ENCODE results near the gene FBP1. TPM values are rescaled to one million over a fixed set of nuclear protein-coding genes. Genes with fewer than 3 reads are reported as not detected.
"Not testable (repeated sequence)": the region's sequence is repeated elsewhere in the genome, so short reads cannot be mapped to it uniquely, and the experiment has no call there.

Gene FBP1
- polyA plus RNA-seq, 5 donors, result 18.2 to 23.9 (median 20.5) TPM

DNA sequence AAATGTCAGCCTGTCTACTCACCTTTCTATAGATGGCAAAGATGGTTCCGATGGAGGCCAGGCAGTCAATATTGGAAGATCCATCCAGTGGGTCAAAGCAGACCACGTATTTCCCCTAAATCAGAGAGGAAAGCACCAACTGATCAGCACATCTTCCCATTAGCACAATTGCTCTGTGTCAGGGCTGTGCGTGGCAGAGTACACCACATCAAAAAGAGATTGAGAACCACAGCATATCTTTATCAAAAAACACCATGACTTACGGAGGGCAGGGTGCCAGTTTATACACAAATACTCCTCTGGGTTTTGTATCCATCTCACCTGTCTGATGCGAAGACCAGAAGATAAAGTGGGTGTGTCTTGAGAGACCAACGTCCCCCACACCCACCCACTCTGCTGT, 54.8 kb downstream of the FBP1 start:
- DNase-seq, result no peak

DNA sequence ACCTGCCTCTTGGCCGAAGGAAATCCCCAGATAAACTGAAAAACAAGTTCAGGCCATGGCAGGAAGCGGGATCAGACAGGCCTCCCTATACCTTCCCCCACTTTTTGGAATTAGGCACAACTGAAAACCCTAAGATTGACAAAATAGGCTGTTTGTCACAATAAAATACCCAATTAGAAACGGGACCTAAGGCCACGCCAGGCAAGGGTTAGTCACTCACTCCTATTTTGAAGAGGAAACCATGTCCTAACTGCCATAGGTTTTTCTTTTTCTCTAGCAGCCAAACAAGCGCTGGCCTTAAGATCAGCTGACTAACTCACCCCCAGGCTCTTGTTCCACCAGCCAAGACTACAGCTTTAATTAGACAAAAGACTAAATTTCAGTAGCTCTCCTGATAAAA, 57.6 kb downstream of the FBP1 start:
- DNase-seq, result no peak

DNA sequence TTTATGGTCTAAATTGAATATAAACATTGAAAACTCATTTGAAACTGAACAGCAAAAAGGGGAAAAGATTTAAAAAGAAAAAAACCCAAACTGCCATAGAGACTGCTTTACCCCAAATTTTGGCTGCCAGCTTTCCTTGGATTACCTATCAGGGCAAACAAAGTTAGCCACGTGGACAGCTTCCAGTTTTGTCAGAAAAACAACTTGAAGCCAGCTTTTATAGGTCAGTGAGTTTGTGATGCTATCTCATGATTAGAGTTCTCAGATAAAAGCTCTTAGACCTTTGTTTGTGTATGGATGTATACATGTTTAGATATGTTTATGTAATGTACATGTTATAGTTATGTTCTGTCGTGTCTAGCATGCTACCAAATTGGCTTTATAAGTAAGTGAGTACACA, 61.7 kb downstream of the FBP1 start:
- no peak for DNase-seq

DNA sequence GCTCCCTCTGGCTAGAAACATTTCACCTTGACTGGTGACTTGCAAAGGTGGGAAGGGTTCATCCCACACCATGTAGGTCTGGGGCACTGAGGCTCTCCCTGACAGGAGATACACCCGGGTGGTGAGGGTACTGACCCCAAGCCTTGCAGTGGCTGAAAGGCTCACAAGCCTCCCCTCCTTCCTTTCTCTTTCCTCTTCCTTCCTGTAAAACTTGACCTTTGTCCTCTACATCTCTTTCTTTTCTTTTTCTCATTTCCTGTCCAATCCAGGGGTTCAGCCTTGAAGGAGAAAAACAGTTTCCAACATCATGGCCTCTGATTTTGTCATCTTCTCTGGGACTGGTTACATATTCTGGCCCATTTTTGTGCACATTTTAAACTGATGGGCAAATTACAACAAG, 62.3 kb downstream of the FBP1 start:
- DNase-seq, result no peak

DNA sequence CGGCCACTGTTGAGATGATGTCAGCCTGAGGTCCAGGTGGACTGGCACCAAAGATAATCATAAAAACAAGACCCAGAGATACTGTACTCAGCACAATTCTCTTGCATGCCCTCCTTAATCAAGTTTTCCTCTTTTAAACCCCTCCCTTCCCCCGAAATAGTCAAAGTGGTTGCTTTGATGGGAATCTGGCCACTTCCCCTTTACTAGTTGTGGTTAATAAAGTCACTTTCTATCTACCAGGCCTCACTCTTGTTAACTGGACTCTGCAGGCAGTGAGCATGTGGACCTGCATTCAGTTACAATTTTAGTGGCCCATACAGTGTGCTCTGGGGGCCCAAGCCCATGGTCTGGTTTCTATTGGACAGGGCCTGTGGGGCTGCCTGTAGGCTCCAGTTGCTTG, 63.2 kb downstream of the FBP1 start:
- DNase-seq, result no peak

DNA sequence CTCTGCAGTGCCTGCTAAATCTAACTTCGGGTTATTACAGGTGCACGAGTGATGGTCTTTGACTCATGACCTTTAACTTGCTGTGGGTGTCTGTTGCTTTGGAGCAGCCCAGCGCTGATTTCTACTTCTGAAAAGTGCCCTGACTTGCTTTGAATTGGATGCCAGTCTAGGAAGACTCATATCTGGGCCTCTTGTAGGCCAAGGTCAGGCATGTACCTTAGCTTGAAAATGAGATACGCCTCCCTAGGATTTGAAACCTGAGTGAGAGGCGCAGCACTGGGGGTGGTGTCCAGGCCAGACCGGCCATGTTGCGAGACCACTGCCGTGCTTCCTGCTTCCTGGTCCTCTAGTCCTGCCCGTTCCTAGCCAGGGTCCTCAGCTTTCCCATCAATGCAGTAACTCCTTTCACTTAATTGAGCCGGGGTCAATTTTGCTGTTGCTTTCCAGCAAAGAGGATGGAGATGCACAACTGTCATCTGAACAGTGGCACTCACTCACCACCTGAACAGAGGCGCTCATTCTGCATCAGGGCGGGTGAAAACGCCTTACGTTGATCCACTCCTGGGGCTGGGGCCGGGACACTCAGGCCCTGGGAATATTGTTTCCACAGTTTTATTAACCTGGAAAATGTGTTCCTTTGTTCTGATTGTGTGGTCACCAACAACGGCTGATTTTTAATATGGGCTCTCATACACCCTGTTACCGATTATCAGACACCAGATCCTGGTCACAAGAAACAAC, 70.2 kb downstream of the FBP1 start:
- DNase-seq, result no peak

DNA sequence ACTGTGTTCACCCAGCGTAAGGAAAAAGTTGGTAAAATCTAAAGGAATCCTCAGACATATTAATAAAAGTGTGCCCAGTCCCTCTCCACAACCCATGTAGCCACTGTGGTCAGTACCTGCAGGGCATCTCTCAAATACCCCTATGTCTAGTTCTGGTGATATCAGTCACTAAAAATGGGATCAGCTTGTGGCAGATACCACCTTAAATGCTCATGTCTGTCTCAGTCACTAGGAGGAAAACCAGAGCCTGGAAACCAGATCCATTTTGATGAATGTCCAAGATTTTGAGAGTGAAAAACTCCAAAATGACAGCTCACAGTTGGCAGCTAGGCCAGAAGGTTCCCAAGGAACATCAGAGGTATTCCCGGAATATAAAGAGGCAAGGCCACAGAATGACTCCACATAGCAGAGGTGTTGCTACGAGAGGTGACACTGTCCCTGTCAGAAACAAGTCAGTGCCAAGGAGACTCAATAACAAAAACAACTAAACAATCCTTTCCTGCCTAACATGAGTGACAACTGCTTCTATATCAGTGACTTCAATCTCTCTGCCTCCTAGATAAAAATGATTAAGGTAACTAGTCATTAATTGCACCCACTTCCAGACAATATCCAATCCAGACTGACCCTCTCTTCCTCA, 70.9 kb downstream of the FBP1 start:
- DNase-seq, result no peak

DNA sequence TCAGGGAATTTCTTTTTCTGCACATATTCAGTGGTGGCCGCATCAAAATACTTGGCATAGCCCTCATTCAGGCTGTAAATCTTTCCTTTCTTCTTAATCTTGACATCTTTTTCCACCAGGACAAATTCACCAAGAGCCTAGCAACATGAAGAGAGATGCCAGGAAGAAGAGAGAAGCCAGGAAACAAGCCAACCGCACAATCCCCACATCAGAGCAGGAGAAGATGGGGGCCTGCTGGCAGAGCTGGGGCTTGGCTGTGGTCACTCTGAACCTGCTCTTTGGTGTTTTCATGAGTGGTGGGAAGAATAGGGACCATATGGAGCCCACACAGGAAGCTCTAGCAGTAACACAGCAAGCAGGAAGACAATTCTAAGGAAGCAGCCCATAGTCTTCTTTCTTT, 72.0 kb downstream of the FBP1 start:
- peak; percentile 73 to 74 for DNase-seq

DNA sequence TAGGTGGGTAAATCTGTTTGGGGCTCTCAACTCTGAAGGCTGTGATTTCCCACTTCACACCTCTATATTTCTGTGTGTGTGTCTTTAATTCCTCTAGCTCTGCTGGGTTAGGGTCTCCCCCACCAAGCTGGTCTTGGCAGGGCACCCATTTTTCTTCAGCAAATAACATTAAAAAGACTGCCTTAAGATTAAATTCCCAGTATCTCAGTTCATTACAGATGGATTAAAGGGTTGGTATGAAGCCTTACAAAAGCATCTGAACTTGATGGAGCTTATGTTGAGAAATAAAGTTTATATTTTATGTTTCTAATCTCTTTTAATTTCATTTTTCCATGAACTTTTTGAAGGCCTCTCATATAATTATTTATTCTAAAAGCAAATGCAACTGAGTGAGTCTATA, 72.8 kb downstream of the FBP1 start:
- peak; percentile 38 to 51 for DNase-seq

DNA sequence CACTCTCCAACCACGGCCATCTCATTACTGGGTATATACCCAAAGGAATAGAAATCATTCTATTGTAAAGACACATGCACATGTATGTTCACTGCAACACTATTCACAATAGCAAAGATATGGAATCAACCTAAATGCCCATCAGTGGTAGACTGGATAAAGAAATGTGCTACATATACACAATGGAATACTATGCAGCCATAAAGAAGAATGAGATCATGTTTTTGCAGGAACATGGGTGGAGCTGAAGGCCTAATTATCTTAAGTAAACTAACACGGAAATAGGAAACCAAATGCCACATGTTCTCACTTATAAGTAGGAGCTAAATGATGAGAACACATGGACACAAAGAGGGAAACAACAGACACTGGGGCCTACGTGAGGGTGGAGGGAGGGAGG, 75.0 kb downstream of the FBP1 start:
- not testable (repeated sequence) for DNase-seq

DNA sequence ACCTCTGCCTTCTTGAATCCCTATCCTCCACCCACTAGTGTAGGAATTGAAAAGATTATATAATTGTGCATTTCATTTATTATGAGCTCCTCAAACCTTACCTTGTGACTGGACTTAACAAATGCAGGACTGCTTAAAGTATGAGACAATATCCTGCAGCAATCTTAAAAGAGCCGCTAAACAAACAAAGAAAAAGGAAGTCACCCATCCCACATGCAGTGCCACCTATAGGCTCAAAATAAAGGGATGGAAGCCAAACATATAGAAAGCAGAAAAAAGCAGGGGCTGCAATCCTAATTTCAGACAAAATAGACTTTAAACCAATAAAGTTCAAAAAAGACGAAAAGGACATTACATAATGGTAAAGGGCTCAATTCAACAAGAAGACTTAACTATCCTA, 75.8 kb downstream of the FBP1 start:
- no peak for DNase-seq

DNA sequence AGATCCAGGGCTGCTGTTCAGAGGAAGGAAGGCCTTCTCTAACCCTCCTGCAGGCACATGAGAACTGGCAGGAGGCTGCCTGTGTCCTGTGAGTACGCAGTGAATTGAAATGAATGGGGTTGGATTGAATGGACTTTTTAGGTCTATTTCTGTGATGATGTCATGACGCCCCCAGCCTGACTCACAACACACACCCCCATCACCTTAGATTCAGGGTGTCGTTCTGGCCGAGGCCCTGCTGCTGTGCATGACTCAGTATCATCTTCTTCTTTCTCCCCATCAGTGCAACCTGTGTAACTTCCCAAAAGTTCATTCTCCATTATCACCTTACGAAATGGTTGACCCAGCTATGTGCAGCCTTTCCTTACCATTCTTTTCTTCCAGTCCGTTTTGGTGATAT, 79.1 kb downstream of the FBP1 start:
- no peak for DNase-seq

DNA sequence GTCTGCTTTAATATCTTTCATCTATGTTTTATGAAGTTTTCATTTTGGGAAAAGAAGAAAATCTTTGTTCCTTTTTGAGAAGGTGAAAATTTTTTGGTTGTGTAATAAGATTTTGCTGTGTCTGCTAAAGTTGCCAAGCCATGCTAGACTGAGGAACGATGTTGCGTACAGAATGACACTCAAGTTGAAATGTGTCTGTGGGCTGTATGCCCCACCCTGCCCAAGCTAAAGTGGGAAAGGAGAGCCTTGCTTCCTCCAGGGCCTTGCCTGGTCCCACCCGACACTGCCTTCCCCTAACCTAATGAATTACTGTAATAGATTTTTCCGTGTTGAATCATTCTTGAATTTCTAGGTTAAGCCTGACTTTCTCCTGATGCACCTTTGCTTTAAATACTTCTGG, 81.9 kb downstream of the FBP1 start:
- DNase-seq, result no peak

DNA sequence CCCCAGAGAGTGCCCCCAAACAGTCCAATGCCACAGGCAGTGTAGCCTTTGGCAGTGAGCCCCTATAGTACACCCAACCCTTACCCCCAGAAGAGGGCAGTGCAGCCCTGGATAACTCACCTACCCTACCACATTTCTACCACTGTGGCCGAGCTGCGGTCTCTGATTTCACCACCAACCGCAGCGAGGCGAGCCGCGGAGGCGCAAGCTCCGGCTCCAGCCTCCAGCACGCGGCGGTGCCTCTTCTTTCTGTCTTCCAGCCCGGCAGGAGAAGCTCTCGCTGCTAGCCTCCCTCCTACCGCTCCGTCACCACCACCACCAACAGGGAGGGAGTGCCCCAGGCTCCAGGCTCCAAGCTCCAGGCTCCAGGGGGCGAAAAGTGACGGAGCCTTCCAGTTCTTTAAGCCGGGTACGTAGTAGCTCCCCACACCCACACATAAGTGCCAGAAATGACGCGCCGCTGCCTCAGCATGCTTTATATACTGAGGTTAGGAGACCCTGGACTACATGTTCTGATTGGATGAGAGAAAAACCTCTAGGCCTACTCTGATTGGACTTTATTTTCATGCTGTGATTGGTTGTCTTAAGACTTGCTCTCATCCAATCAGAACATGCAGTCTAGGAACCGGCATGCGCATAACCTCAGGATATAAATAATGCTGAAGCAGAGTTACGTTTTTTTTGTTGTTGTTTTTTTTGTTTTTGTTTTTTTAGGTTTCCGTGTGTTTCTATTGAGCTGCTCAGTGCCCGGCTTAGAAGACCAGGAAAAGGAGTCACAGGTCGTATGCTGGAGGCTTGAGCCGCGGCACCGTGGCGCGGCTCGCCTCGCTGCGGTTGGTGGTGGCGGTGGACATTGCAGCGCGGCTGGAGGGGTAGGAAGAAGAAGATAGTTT, 84.6 kb downstream of the FBP1 start, which contains the start of gene PCAT7:
Gene PCAT7, plus strand, starts transcription at position 645 of the 893 bp plus-strand sequence.
- DNase-seq, result peak in 1 of 2 donors; percentile 31

DNA sequence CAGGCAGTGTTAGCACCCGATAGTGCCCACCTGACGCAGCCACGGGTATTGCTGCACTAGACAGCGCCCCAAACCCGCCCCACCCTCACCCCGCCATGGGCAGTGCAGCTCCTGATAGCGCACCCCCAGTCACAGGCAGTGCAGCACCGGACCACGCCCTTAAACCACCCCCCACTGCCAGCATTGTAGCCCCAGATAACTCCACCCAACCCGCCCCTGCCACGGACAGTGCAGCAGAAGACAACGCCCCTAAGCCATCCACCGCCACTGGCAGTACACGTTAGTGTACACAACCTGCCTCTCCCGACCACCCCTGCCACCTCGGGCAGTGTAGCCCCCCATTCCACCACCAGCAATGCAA, 85.3 kb downstream of the FBP1 start:
- no peak for DNase-seq

Other genes with a start within 250 kb of the FBP1 start
- 1 to 10 TPM in 3 of 5 donors, under 1 TPM in 2; 0.46 to 1.1 (median 1.0) TPM for gene PCAT7, start 84.4 kb downstream of the FBP1 start, polyA plus RNA-seq (ENCODE audit: insufficient read depth in 1 of 5, insufficient read length in 5 of 5, low replicate concordance in 1 of 5)
- 1 to 10 TPM; 2.0 to 4.6 (median 2.4) TPM for gene FBP2, start 45.7 kb downstream of the FBP1 start, polyA plus RNA-seq (ENCODE audit: insufficient read depth in 1 of 5, insufficient read length in 5 of 5, low replicate concordance in 1 of 5)
- 10 to 100 TPM; 29.3 to 40.6 (median 37.4) TPM for gene AOPEP, start 87.2 kb upstream of the FBP1 start, polyA plus RNA-seq (ENCODE audit: insufficient read depth in 1 of 5, insufficient read length in 5 of 5, low replicate concordance in 1 of 5)